Gastrocnemius medialis (tissue), 4 donors: ENCODE results near the gene PPEF2.
"Not testable (repeated sequence)": the region's sequence is repeated elsewhere in the genome, so short reads cannot be mapped to it uniquely, and the experiment has no call there.

ENCODE experiments used
- POLR2A ChIP-seq, 2 donors: fragments of 450-650 bp; IDR thresholded peaks; one replicate each; pipeline ENCODE4 v1.6.1; 2017; ENCODE audit warnings: antibody characterized with exemption in 2 of 2, mild to moderate bottlenecking in 2 of 2, moderate library complexity in 2 of 2
- TF ChIP-seq, protein P1 (sequence below), 5 experiments: fragments of 450-650 bp in 3 of 5; fragments of 200-600 bp in 2 of 5; sonication (generic) in 2 of 5; IDR thresholded peaks in 4 of 5; conservative IDR thresholded peaks in 1 of 5; 1 replicate in 4 of 5; 2 replicates in 1 of 5; pipeline ENCODE4 v1.5.1; 2016 to 2019; ENCODE audit warnings: antibody characterized with exemption in 5 of 5, mild to moderate bottlenecking in 3 of 5, moderate library complexity in 3 of 5

DNA sequence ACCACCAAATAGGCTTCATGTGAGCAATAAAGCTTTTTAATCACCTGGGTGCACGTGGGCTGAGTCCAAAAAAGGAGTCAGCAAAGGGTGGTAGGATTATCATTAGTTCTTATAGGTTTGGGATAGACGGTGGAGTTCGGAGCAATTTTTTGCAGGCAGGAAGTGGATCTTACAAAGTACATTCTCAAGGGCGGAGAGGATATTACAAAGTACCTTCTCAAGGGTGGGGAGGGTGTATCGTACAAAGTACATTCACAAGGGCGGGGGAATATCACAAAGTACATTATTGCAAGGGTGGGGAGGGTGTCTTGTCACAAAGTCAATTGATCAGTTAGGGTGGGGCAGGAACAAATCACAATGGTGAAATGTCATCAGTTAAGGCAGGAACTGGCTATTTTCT, 8.6 kb upstream of the PPEF2 start:
- TF ChIP-seq, protein P1, sequence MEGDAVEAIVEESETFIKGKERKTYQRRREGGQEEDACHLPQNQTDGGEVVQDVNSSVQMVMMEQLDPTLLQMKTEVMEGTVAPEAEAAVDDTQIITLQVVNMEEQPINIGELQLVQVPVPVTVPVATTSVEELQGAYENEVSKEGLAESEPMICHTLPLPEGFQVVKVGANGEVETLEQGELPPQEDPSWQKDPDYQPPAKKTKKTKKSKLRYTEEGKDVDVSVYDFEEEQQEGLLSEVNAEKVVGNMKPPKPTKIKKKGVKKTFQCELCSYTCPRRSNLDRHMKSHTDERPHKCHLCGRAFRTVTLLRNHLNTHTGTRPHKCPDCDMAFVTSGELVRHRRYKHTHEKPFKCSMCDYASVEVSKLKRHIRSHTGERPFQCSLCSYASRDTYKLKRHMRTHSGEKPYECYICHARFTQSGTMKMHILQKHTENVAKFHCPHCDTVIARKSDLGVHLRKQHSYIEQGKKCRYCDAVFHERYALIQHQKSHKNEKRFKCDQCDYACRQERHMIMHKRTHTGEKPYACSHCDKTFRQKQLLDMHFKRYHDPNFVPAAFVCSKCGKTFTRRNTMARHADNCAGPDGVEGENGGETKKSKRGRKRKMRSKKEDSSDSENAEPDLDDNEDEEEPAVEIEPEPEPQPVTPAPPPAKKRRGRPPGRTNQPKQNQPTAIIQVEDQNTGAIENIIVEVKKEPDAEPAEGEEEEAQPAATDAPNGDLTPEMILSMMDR (IDR thresholded peaks at IDR 0.05 in 4 of 5, conservative IDR thresholded peaks at IDR 0.05 in 1 of 5): not testable (repeated sequence)
- TF ChIP-seq POLR2A (IDR thresholded peaks at IDR 0.05): not testable (repeated sequence)
